Mononuclear cell (primary cell): ENCODE measurements around the gene CHMP1B. TPM values are rescaled to one million over a fixed set of nuclear protein-coding genes. Genes with fewer than 3 reads are reported as not detected.

ENCODE experiments used
- H3K27me3 ChIP-seq: 2 replicates; pipeline ENCODE4 v1.6.0; 2011; ENCODE audit warnings: low read length, control low read depth; ENCODE audit not compliant: insufficient read depth
- H3K4me1 ChIP-seq: 2 replicates; pipeline ENCODE4 v1.5.1; 2011; ENCODE audit warnings: mild to moderate bottlenecking, low read length, control low read depth; ENCODE audit not compliant: insufficient read depth
- H3K4me3 ChIP-seq: 2 replicates; pipeline ENCODE4 v1.5.1; 2011; ENCODE audit warnings: mild to moderate bottlenecking, low read length, moderate library complexity
- H3K9me3 ChIP-seq: 2 replicates; pipeline ENCODE4 v1.5.1; 2011; ENCODE audit warnings: low read depth, mild to moderate bottlenecking, control low read depth, low read length
- total RNA-seq: library from RNA; depleted of rRNA; stranded (reverse); fragments of >200 nt; gene quantifications from one replicate; pipeline ENCODE4 v1.2.3, GENCODE V29; 2012

Gene CHMP1B
- total RNA-seq, 1 donor = 211 TPM

GRCh38 chr18:11823545-11823944 is 27.7 kb upstream of the CHMP1B start:
- Histone ChIP-seq H3K27me3 (no peaks in the 10 kb centered on the region), H3K4me1 (no peaks in the 10 kb centered on the region), H3K9me3 (no peaks in the 10 kb centered on the region), H3K4me3 (no peak overlapping the region)

DNA sequence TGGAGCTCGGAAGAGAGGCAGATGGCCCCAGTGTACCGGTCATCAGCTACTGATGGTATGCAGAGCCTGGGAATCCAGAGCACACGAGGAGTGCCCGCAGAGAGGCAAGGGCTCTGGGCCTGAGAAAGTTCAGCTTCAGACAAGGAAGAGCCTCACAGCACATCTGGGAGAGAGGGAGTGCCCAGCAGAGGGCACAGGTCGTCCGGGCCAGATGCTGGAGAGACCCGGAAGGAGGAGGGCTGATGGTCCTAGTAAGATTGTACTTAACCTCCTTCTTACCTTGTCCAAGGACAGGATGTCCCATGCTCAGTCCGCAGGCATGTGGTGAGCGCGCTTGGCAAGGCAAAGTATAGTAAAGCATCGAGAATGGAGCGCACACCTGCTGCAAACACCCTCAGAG is 24.4 kb upstream of the CHMP1B start:
- H3K9me3 ChIP-seq = no peaks in the 10 kb centered on the region
- H3K27me3 ChIP-seq = no peaks in the 10 kb centered on the region
- H3K4me3 ChIP-seq = no peak overlapping the region
- no peaks in the 10 kb centered on the region for H3K4me1 ChIP-seq

DNA sequence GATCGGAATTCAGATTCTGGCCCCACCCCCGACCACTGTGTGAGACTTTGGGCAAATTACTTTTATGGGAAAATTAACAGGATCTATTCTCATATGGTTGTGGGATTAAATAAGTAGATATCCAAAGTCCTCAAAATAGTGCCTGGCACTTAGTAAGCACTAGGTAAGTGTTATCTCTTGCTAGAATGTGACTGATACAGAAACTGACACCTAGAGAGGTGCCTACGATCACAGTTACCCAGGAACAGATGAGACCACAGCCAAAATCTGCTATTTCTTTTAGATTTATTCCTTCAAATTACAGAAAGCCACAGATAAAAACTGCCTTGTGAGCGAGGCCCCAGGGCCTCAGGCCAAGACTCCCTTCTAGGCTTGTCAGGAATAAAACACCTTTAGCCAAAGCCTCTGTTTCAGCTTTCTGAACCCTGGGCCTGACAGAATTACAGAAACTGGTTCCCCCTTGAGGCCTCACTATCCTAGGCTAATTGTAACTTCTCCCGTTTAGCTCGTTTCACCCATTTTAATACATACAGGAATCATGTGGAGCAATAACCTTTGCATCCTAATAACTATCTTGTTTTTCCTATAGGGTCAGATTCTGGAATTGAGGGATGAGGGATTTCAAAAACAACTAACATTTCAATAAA is 22.3 kb upstream of the CHMP1B start:
- H3K4me3 ChIP-seq = no peak overlapping the region
- H3K9me3 ChIP-seq = no peaks in the 10 kb centered on the region
- H3K4me1 ChIP-seq = no peaks in the 10 kb centered on the region
- no peaks in the 10 kb centered on the region for H3K27me3 ChIP-seq

GRCh38 chr18:11830585-11830984 is 20.6 kb upstream of the CHMP1B start:
- Histone ChIP-seq H3K4me3 (no peak overlapping the region), H3K4me1 (no peaks in the 10 kb centered on the region), H3K9me3 (no peaks in the 10 kb centered on the region), H3K27me3 (no peaks in the 10 kb centered on the region)

DNA sequence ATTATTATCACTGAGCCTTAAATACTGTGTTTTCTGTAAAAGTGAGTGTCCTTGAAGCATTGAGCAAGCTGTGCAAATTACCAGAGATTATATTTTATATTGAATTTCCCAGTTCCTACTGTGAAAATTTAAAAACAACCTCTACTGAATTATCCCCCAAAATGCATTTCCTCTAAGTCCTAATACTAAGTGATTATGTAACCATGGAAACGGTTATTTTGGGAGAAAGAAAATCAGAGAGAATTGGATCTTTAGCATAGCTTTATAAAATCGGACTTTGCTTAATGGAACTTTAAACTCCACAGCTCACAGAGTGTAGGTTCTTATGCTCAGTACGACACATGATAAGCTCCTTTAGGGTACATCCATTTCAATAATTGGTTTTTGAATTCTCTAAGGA is 19.3 kb upstream of the CHMP1B start:
- Histone ChIP-seq H3K9me3 (no peaks in the 10 kb centered on the region), H3K4me3 (no peak overlapping the region), H3K4me1 (no peaks in the 10 kb centered on the region), H3K27me3 (no peaks in the 10 kb centered on the region)

DNA sequence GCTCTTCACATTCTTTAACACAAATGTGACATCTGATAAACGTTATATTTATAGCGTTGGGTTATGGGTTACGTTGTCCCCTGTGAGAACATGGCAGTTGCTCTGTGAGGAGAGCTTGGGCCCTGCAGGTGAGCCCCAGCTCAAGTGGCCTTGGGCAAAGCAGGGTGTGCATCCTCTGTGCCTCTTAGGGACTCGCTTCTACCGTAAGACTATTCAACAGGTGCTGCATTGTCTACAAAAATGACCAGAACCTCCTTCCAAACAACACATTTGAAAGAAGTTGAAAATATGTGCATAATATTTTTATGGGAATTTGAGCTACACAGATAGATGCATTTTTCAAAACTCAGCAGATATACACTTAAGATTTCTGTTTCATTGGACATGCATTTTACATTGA is 16.4 kb upstream of the CHMP1B start:
- no peaks in the 10 kb centered on the region for H3K4me1 ChIP-seq
- no peaks in the 10 kb centered on the region for H3K9me3 ChIP-seq
- no peaks in the 10 kb centered on the region for H3K27me3 ChIP-seq
- H3K4me3 ChIP-seq = no peak overlapping the region

DNA sequence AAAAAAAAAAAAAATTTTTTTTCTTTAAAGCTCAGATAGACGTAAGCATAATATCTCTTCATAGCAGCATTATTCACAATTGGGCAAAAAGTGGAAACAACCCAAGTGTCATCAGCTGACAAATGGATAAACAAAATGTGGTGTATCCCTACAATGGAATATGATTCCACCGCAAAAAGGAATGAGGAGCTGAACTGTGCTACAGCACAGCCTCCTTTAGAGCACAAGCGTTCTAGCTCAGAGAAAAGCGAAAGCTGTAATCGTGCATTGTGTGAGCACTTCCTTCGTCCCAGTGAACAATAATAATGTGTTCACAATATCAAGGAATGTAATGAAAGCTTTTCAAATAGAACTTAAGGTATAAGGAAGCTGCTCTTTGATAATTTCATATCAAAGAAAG is 11.7 kb upstream of the CHMP1B start:
- Histone ChIP-seq H3K9me3 (no peaks in the 10 kb centered on the region), H3K4me1 (no peaks in the 10 kb centered on the region), H3K27me3 (no peaks in the 10 kb centered on the region), H3K4me3 (no peak overlapping the region)

GRCh38 chr18:11840493-11840892 is 10.7 kb upstream of the CHMP1B start:
- Histone ChIP-seq H3K27me3 (no peaks in the 10 kb centered on the region), H3K4me3 (no peak overlapping the region), H3K4me1 (no peaks in the 10 kb centered on the region), H3K9me3 (no peaks in the 10 kb centered on the region)

GRCh38 chr18:11842562-11842961 is 8.7 kb upstream of the CHMP1B start:
- no peaks in the 10 kb centered on the region for H3K4me1 ChIP-seq
- no peaks in the 10 kb centered on the region for H3K27me3 ChIP-seq
- H3K4me3 ChIP-seq = no peak overlapping the region

DNA sequence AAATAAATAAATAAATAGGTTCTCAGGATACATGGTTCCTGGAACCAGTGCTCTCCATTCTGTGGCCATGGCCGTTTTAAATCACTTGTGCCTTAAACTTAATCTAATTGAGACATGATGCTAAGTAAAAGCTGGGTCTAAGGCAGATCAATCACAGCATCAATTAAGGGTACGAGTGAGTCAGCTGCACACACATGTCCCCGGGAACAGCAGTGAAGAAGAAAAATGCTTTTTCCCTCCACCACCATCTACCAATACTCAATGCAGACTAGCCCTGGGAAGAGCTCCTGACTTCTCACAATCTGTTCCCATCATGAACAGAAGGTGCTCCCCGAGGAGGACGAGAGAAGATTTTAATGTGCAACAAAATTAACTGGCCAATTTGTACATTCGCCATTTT is 6.8 kb upstream of the CHMP1B start:
- Histone ChIP-seq H3K4me1 (peaks cover 2% of the 10 kb centered on the region), H3K27me3 (no peaks in the 10 kb centered on the region), H3K9me3 (no peaks in the 10 kb centered on the region), H3K4me3 (no peak overlapping the region)

More at GRCh38 chr18:11842562-11842961, 8.7 kb upstream of the CHMP1B start:
- no peaks in the 10 kb centered on the region for H3K9me3 ChIP-seq

DNA sequence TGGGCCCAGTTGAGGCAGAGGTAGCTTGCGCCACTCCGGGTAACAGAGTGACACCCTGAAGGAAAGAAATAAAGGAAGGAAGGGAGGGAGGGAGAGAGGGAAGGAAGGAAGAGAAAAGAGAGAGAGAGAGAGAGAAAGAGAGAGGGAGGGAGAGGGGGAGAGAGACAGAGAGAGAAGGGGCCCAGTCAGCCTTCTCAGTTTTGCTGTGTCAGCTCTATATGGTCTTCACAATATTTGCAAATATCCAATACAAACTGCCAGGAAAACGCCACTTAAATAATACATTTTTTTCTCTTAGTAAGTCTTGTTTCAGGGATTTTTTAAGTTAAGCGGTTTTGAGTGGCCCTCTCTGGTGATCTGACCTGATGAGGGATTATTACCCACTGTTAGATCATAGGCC is 5.6 kb upstream of the CHMP1B start:
- H3K27me3 ChIP-seq = no peaks in the 10 kb centered on the region
- no peaks in the 10 kb centered on the region for H3K9me3 ChIP-seq
- peaks cover 14% of the 10 kb centered on the region for H3K4me1 ChIP-seq
- no peak overlapping the region for H3K4me3 ChIP-seq

DNA sequence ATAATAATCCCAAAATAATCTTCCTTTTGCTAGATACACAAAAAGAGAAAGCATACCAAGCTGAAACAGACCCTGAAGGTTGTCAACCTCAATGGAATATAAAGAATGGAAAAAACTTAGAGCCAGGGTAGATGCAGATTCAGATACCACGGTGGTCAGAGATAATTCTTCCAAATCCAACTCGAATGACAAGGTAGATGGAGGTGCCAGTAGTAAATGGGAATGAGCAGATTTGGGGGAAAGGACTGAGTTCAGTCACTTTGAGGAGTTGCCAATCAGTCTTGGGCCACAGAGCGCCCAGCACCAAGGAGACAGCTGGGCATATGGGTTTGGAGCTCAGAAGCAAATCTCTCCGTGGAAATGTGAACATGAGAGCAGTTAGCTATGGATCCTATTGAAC is 3.4 kb upstream of the CHMP1B start:
- Histone ChIP-seq H3K4me1 (peaks cover 14% of the 10 kb centered on the region), H3K9me3 (no peaks in the 10 kb centered on the region), H3K4me3 (no peak overlapping the region), H3K27me3 (no peaks in the 10 kb centered on the region)

DNA sequence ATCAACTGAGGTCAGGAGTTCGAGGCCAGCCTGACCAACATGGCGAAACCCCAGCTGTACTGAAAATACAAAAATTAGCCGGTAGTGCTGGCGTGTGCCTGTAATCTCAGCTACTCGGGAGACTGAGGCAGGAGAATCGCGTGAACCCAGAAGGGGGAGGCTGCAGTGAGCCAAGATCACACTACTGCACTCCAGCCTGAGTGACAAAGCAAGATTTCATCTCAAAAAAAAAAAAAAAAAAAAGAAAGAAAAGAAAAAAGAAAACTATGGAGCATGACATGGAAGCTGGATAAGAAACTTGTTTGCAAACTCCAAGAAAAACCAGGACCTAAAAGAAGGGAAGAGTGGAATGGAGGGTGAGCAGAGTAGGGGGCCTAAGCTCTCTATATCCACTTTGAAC is 1.9 kb upstream of the CHMP1B start:
- H3K4me3 ChIP-seq = no peak overlapping the region
- no peaks in the 10 kb centered on the region for H3K27me3 ChIP-seq
- peaks cover 25% of the 10 kb centered on the region for H3K4me1 ChIP-seq
- no peaks in the 10 kb centered on the region for H3K9me3 ChIP-seq

GRCh38 chr18:11849841-11850634 is 1.2 kb upstream of the CHMP1B start:
- H3K9me3 ChIP-seq = no peaks in the 10 kb centered on the region
- H3K4me3 ChIP-seq = peak overlapping the region; percentile 85
- no peaks in the 10 kb centered on the region for H3K27me3 ChIP-seq
- peaks cover 25% of the 10 kb centered on the region for H3K4me1 ChIP-seq

- Histone ChIP-seq H3K4me1 (peaks cover 29% of the 10 kb centered on the region), H3K4me3 (peak overlapping the region; percentile 85), H3K27me3 (no peaks in the 10 kb centered on the region), H3K9me3 (no peaks in the 10 kb centered on the region)
Measured at GRCh38 chr18:11850821-11851145, 430 bp upstream of the CHMP1B start.

DNA sequence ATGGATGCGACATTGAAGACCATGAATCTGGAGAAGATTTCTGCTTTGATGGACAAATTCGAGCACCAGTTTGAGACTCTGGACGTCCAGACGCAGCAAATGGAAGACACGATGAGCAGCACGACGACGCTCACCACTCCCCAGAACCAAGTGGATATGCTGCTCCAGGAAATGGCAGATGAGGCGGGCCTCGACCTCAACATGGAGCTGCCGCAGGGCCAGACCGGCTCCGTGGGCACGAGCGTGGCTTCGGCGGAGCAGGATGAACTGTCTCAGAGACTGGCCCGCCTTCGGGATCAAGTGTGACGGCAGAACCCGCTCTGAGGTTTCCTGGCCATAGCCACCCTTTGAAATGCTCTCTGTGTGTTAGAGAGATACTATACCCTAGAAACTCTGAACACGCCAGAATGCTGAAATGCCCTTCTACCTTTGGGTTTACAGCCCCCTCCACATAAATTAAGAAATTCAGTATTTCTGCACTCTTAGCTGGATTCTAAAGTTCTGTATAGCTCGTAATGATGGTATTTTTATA is 659 bp downstream of the CHMP1B start:
- Histone ChIP-seq H3K4me3 (peak overlapping the region; percentile 85), H3K4me1 (peaks cover 40% of the 10 kb centered on the region), H3K27me3 (no peaks in the 10 kb centered on the region), H3K9me3 (no peaks in the 10 kb centered on the region)
